Left renal pelvis (tissue), 4 donors: ENCODE data around the gene SRPK3. TPM values are rescaled to one million over a fixed set of nuclear protein-coding genes. Genes with fewer than 3 reads are reported as not detected.
A peak's percentile ranks its signal among the peaks of the same experiment; 100 is the strongest.
"Not testable (repeated sequence)": the region's sequence is repeated elsewhere in the genome, so short reads cannot be mapped to it uniquely, and the experiment has no call there.

Experiments
- DNase-seq, 4 donors: peaks; one replicate each; pipeline ENCODE4 v3.0.0-alpha.2; 2013; ENCODE audit warnings: low read depth in 4 of 4, low spot score in 3 of 4
- polyA plus RNA-seq, 4 donors: library from polyadenylated mRNA; unstranded; fragments of 120-200 nt; gene quantifications; one replicate each; pipeline ENCODE4 v1.2.1, GENCODE V29; 2013; ENCODE audit not compliant: insufficient read length in 4 of 4

SRPK3 gene
- polyA plus RNA-seq, 4 donors, result 0.65 to 6.7 (median 1.9) TPM

DNA sequence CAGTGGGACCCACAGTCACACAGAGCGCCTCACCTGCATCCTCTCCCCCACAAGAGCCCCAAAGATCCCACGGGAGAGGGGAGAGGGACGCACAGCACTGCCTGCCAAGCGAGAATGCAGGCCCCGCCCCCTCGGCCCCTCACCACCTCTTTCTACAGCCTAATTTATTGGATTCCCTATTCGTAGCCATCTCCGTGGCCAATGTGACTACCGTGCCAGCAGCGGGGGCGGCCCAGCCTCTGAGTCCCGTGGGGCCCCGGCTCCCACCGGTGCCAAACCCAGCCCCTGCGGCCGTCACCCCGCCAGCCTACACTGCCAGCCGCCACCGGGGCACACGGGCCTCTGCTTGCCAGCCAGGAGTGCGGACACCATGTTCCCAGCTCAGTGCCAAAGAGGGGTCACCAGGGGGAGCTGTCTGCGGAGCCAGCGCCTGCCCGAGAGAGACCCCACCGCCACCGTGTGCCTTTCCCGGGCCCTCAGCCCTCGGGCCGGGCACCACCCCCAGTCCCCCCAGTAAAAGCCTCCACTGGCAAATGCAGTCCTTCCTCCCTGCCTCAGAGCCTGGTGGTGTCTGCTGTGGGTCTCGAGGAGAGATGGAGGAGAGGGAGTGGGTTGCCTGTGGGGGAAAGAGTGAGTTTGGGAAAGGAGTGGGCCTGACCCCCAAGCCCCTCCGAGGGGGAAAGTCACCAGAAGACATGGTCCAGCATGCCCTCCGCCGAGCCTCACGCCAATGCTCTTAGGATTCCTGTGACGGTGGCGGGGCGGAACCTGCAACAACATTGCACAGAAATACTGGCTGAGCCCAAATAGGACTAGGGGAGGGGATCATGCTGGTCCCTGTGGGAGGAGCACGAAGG lies 36.4 kb upstream of the SRPK3 start:
- DNase-seq, result no peak

DNA sequence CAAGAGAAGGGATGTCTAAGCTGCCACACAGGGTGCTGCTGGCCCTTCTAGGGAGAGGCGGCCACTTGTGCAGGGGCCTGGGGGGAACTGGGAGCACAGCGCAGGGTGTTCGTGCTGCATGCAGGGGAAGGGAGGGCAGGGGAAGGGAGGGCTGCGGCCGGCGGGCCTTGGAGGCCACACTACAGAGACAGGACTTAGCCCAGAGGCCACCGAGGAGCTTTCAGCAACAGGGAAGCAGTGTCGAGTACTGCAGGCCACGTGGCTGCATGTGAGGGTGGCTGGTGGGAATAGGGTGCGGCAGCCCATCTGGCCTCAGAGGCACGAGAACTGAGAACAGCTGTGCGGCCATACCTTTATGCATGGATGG lies 35.8 kb upstream of the SRPK3 start:
- not testable (repeated sequence) for DNase-seq

DNA sequence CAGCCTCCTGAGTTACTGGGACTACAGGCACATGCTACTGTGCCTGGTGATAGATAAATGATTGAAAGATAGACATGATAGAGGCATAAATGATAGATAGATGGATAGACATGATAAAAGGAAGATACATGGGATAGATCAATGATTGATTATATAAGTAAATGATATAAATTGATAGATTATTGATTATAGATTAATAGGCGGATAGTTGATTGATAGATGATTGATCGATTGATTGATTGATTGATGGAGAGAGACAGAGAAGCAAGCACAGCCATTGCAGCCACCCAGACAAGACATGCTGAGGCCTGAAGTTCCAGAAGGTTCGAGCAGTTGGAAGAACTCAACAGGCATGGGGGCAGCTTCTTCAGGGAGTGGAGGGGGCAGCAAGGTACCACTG lies 34.5 kb upstream of the SRPK3 start:
- no peak for DNase-seq

DNA sequence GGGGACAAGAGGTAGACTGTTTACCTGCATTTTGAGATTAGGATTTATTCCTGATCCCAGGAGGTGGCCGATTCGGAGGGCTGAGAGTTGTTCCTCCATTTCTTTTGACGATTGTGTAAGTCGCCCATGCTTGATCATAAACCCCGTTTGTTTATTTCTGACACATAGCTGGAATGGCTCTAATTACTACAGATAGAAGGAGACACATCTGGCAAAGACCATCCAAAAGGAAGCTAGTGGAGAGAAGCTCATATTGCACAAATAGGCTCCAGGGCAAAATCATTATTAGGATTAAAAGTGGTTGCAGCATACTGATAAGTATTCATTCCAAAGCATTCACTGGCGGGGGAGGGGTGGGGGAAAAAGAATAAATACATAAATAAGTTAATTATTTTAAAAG lies 33.9 kb upstream of the SRPK3 start:
- DNase-seq, result not testable (repeated sequence)

DNA sequence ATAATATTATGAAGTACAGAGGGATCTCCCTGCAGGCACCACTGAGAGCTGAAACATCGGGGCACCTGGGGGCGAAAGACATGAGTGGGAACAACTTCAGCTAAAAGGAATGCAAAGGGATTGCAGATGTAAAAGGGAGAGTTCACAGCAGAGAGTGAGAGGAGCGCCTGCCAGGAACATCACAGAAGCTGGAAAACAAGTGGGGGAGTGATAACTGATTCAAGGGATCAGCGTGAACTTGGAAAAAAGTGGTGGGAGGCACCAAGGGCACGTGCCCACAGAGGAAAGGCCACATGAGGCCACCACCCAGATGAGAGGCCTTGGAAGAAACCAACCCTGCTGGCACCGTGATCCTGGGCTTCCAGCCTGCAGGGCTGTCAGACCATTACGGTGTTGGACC lies 31.8 kb upstream of the SRPK3 start:
- DNase-seq, result not testable (repeated sequence)

DNA sequence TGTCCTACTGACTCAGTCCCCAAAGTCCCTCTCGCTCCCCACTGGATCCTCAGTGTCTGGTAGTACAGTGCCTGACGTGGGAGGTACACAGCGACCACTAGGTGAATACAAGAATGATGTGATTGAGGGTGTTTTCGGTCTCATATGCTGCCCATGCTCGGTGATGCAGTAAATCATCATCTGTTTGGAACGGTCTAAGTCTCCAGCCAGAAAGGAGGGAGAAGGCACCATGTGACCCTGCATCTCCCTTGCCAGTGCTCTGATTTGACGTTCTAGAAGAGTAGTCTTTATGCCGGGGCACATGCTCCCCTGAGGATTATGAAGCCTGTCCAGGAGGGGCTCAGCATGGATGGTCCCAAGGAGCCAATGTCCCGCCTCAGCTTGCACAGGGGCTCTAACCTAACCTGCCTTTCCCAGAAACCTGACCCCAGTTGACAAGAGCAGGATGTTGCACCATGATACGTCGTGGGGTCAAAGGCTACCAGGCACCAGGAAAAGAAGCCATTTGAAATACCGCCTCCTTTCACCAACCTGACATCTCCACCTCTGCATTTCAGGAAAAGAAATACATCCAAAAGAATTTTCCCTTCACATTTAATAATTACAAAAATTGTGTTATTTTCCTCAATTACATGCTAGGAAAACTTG lies 30.6 kb upstream of the SRPK3 start:
- DNase-seq, result no peak

DNA sequence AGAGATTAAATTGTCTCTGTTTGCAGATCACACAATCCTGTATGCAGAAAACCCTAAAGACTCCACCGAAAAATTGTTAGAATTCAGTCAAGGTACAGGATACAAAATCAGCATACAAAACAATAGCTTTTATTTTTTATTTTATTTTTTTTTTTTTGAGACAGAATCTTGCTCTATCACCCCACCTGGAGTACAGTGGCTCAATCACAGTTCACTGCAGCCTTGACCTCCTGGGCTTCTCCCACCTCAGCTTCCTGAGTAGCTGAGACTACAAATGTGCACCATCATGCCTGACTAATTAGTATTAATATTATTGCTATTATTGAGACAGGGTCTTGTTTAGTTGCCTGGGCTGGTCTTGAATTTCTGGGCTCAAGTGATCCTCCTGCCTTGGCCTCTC lies 25.7 kb upstream of the SRPK3 start:
- no peak for DNase-seq

DNA sequence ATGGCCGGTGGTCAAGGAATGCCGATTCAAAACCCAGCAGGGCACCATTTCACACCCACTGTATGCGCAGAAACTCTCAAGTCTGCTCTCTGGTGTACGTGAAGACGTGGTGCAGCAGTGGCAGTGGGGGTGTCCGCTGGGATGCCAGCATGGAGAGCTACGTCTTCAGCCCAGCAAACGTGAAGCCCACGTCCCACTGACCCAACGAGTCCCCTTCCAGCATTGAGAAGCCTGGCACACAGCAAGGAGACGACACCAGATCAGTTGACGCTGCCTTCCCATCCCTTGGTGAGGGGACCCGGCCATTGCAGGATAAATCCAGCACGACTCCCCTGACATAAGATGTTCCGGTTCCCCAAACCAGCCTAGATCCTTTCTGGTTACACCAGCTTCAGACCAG lies 19.0 kb upstream of the SRPK3 start:
- no peak for DNase-seq

DNA sequence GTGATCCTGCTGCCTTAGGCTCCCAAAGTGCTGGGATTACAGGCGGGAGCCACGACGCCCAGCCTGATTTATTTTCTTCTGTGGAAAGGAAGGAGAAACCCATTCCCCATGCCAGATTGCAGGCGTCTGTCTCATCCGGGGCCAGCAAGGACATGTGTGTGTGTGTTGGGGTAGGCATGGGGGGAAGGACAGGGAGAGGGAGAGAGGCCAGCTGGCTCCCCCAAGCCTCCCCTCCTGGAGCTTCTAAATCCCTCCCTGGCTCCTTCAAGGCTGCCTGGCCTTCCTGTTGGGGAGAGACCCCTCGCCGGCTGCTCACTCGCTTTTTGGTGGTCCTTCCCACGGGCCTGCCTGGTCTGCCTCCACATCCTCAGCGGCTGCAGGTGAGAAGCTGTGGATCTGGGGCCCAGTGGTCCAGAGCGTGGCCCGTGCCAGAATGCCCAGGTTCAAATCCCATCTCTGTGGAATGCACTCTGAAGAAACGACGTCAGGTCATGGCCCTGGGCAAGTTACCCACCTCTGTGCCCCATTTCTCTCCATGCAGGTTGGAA lies 18.1 kb upstream of the SRPK3 start:
- no peak for DNase-seq

DNA sequence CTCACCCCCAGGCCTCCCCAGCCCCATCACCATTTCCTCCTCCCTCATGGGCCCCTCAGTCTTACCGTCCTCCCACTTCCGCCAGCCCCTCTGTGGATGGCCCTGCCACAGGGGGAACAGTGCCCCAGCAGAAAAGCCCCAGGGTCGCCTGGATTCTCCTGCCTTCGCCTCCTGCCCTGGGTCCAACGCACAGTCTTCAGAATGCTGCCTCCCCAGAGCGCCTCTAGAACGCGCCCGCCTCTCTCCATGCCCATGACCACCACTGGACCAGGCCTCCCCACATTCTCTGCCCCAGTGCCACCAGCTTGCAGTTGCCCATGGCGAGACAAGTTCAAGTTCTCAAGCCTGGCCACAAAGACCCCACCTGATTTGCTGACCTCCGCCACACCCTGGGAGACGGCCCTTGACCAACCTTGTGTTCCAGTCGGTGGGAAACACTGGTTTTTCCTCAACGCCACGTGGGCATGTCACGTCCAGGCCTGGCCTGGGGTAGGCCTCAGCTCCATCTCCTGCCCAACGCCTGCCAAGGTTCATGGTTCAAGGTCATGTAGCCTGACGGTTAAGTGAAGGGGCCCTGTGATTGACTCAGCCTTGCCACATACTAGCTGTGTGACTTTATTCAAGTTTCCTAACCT lies 17.4 kb upstream of the SRPK3 start:
- DNase-seq, result no peak

DNA sequence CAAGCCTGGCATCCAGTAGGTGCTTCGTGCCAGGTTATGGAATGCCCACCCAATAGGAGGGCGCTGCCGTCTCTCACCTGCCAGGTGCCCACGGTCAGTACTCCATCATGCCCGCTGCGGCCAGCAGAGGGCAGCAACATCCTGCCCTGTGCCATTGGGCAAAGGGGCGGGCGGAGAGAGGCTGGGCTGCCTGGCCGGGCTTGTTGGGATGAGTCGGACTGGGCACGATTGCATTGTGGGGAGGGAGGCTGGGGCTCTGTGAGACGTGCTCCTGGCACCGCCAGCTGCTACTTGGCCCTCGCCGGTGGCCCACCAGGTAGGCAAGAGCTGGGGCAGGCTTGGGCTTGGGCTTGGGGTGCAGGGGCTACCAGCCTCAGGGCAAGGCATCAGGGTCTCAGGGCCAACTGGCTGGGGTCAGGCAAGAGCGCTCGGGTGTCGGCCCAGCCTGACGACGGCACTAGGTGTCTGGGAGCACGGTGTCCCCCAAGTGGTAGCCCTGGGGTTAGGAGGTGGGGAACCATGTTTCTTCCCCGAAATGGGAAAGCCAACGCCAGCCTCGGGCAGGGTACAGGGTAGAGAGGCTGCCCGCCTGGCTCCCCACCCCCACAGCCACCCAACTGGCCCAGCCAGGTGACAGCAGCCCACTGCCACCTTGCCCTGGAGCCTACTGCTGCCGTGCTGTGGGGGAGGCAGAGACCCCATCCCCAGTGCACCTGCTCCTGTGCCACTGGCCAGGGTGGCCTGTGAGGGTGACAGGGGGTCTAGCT lies 16.7 kb upstream of the SRPK3 start, which contains the start of gene PLXNB3:
Gene PLXNB3, plus strand, starts transcription at position 261 of the 767 bp plus-strand sequence. CDS start 1,287 bp downstream, outside the sequence.
- peak in 1 of 4 donors; percentile 49 for DNase-seq

DNA sequence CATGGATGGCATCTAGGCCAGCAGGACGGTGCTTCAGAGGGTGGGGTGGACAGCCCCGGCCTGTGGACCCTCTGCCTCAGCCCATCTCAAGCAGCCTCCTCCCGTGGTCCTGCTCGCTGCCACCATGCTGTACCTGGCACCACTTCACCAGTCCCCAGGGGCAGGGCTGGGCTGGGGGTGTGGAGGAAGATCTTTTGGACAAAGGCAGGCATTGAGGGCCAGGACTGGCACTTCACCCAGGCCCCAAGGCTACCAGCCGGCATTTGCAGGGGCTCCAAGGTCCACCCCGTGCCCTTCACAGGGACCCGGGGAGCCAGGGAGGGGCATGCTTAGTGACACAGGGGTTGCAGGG lies 16.1 kb upstream of the SRPK3 start:
- DNase-seq, result no peak

DNA sequence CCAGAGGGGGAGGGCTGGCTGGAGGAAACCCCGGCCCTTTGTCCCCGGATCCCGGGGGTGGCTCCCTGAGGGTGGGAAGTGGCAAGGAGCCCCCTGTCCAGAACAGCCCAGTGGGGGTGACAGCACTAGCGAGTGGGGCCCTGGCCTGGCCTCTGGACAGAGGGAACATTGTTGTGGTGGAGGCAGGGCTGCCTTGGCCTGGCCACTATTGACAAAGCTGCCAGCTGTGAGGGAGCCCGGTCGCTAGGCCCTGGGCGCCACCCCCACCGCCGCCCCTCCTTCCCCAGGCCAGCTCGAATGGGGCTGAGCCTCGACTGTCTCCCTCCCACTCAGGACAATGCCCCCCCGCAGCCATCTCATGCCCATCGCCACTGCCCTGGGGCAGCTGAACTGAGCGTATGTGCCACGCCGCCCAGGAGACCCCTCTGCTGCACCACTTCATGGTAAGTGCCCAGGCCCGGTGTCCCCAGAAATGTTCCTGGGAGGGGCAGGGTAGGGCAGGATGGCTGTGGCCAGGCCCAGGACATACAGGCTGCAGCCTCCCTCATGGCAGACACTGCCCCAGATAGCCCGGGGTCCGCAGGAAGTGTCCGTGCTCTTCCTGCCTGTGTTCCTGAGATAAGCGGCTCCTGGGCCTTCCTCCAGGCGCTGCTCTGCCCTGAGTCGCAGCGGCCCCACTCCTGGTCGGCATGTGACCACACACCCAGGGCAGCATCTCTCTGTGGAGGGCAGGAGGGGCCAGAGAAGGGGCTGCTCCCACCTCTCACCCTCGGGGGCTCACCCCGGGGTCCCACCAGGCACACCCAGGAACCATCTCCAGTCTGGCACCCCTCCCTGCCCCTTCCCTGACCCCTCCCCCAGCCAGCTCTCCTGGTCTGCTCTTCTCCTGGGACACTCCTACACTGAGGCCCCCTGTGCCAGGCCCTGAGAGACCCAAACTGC lies 15.4 kb upstream of the SRPK3 start:
- no peak for DNase-seq

DNA sequence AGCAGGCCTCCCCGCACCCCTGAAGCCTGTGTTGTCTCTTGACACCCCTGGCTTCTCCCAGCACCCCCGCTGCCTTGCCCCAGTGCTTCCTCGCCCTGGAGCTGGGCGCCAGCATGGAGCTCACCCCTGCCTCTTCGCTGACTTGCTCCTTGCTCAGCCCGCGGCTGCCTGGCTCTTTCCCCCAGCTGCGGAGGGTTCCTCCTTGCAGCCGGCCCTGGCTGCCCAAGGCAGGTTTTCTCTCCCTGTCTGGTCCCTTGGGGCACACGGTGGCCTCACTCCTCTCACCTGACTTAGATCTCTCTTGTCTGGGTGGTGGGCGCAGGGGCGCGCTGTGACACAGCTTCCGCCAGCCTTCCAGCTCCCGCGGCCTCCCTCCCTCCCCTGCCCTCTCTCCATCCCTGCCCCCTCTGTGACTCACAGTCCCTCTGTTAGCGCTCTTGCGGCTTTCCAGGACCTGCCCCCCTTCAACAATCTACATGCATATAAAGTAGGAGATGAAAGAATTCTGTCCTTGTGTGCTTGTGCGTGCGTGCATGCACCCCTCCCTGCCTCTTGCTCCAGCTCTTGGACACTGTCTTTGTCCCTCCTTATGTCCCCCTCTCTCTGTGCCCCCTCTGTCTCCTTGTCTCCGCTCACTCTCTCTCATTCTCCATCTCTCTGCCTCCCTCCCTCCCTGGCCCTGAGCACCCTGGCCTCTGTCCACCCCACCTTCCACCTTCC lies 14.6 kb upstream of the SRPK3 start:
- no peak for DNase-seq

DNA sequence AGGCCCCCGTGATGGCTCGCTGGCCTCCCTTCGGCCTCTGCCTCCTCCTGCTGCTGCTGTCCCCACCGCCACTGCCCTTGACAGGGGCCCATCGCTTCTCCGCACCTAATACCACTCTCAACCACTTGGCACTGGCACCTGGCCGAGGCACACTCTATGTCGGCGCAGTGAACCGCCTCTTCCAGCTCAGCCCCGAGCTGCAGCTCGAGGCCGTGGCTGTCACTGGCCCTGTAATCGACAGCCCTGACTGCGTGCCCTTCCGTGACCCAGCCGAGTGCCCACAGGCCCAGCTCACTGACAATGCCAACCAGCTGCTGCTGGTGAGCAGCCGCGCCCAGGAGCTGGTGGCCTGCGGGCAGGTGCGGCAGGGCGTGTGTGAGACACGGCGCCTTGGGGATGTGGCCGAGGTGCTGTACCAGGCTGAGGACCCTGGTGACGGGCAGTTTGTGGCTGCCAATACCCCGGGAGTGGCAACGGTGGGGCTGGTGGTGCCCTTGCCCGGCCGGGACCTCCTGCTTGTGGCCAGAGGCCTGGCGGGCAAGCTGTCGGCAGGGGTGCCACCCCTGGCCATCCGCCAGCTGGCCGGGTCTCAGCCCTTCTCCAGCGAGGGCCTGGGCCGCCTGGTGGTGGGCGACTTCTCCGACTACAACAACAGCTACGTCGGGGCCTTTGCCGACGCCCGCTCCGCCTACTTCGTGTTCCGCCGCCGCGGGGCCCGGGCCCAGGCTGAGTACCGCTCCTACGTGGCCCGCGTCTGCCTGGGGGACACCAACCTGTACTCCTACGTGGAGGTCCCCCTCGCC lies 13.8 kb upstream of the SRPK3 start:
- DNase-seq, result no peak

DNA sequence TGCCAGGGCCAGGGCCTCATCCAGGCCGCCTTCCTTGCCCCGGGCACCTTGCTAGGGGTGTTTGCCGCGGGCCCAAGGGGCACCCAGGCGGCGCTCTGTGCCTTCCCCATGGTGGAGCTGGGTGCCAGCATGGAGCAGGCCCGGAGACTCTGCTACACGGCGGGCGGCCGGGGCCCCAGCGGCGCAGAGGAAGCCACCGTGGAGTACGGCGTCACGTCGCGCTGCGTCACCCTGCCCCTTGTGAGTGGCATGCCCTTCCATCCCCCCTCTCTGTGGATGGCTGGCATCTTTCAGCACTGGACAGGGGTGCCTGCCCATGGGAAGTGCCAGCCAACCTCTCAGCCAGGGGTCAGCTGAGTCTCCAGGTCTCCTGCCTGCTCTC lies 13.2 kb upstream of the SRPK3 start:
- DNase-seq, result no peak

DNA sequence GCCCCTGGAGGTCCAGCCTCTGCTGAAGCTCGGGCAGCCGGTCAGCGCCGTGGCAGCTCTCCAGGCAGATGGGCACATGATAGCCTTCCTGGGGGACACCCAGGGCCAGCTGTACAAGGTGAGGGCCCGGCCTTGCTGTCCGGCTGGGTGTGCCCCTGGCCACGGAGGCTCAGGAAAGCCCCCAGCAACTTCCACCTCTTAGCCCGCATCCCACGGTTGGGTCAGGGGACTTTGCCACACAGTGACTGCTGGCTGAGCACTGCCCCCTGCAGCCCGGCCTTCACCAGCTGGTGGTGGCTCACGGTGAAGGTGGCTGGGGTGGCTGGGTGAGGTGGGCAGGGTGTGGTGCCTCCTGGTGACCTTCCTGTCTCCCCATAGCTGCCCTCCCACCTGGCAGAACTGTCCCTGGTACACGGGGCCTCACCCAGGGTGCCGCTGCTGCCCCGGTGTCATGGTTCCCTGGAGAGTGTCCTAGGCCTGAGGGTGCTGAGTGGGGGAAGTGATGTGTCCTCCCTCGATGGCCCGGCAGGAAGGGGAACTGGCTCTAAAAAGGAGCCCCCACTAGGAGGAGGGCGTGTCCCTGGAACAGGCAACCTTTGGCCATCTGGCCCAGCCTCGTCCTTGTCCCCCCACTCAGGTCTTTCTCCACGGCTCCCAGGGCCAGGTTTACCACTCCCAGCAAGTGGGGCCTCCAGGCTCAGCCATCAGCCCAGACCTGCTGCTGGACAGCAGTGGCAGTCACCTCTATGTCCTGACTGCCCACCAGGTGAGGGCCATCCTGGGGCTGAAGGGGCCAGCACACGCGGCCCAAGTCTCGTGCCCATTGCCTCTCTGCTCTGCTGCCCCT lies 12.3 kb upstream of the SRPK3 start:
- no peak for DNase-seq
